Measurements from ENCODE around the gene PLTP. TPM values are rescaled to one million over a fixed set of nuclear protein-coding genes. Genes with fewer than 3 reads are reported as not detected.
"Not testable (repeated sequence)": the region's sequence is repeated elsewhere in the genome, so short reads cannot be mapped to it uniquely, and the experiment has no call there.

PLTP gene
- total RNA-seq, 1 experiment from 2014 or later: 0.16 TPM

- DNase-seq (ENCODE audit: low read depth): not testable (repeated sequence)
These were observed 10.6 kb downstream of the PLTP start for GRCh38 chr20:45901332-45901731.

- no peak for DNase-seq (ENCODE audit: low read depth)
These were observed 12.7 kb downstream of the PLTP start for GRCh38 chr20:45899046-45899835.

- no peak for DNase-seq (ENCODE audit: low read depth)
These were observed 13.7 kb downstream of the PLTP start for GRCh38 chr20:45898285-45898684.

- no peak for DNase-seq (ENCODE audit: low read depth)
These were observed 14.3 kb downstream of the PLTP start for GRCh38 chr20:45897692-45898091.

GRCh38 chr20:45897289-45897688, 14.7 kb downstream of the PLTP start:
- no peak for DNase-seq (ENCODE audit: low read depth)

GRCh38 chr20:45896641-45897161, 15.3 kb downstream of the PLTP start:
- no peak for DNase-seq (ENCODE audit: low read depth)

- no peak for DNase-seq (ENCODE audit: low read depth)
These were observed 17.2 kb downstream of the PLTP start for GRCh38 chr20:45894797-45895196.

- no peak for DNase-seq (ENCODE audit: low read depth)
These were observed 18.1 kb downstream of the PLTP start for GRCh38 chr20:45893831-45894230.

- DNase-seq (ENCODE audit: low read depth): no peak
These were observed 19.0 kb downstream of the PLTP start for GRCh38 chr20:45892828-45893500.

GRCh38 chr20:45892049-45892825, 19.7 kb downstream of the PLTP start:
- peak; percentile 31 for DNase-seq (ENCODE audit: low read depth)

GRCh38 chr20:45890985-45891983, 20.7 kb downstream of the PLTP start, which contains the start of the genes CTSA and NEURL2:
TSS of gene CTSA (plus strand) at chr20:45891335. CDS start at chr20:45891569, 234 bp downstream.
TSS of gene NEURL2 (minus strand) at chr20:45891208. CDS start at chr20:45890991, 217 bp downstream.
- peak; percentile 85 for DNase-seq (ENCODE audit: low read depth)

- DNase-seq (ENCODE audit: low read depth): no peak
These were observed 21.6 kb downstream of the PLTP start for GRCh38 chr20:45890077-45890984.

- DNase-seq (ENCODE audit: low read depth): no peak
These were observed 23.3 kb downstream of the PLTP start for GRCh38 chr20:45888681-45889080.

GRCh38 chr20:45887346-45887715, 24.6 kb downstream of the PLTP start, which contains the start of gene SPATA25:
TSS of gene SPATA25 (minus strand) at chr20:45887622. CDS start at chr20:45887590, 32 bp downstream.
- DNase-seq (ENCODE audit: low read depth): no peak

- no peak for DNase-seq (ENCODE audit: low read depth)
These were observed 25.2 kb downstream of the PLTP start for GRCh38 chr20:45886590-45887345.

- DNase-seq (ENCODE audit: low read depth): no peak
These were observed 28.9 kb downstream of the PLTP start for GRCh38 chr20:45883100-45883469.

GRCh38 chr20:45882469-45883099, 29.4 kb downstream of the PLTP start:
- DNase-seq (ENCODE audit: low read depth): no peak
